ENCODE data around the gene SEPTIN8. TPM values are rescaled to one million over a fixed set of nuclear protein-coding genes. Genes with fewer than 3 reads are reported as not detected.

SEPTIN8 gene
- total and polyA plus RNA-seq, 2 donors (not counting 3 experiments of a cell fraction or from before 2014, with no cell fraction given): 56.6 to 82.1 TPM

DNA sequence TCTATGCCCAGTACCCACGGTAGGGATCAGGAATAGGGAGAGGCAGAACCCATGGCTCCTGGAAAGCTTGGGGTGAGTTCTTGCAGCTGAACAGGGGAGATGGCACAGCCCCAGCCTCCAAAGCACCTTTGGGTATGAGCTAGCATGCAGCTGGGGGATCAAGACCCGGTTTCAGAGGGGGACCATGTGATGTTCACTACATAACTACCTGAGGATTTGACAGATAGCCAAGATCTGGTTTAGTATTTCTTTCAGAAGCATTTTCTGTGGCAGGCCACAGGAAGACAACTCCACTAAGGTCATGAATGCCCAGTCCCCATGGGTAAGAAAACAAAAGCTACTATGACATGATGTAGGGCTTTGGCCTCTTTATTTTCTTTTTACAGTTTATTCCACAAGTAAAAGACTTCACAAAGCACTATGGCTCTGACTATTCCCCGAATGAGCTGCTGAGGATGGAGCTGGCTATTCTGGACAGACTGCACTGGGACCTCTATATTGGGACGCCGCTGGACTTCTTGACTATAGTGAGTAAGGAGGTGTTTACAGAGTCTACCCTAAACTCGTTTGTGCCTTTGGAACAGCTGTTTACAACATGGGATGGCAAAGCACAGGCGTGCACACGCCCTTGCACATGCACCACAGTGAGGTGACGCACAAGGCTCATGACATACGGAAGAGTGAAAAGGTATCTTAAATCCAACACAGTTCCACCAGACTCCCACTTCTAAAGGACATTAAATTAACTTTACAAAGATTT, 26.4 kb downstream of the SEPTIN8 start:
- ChIA-PET POLR2A (no interaction called here), CTCF (interaction anchor here (0.6 to 5.5 kb wide), 7 partner anchors 11 to 363 kb away, joined by 3 to 48 read pairs (median 3); partner anchors contain the start of gene SOWAHA)

More for the DNA sequence above, 26.4 kb downstream of the SEPTIN8 start:
- H3K4me2 ChIP-seq (ENCODE audit: insufficient read depth, low read length): no peak overlapping the region
- H3K79me2 ChIP-seq (ENCODE audit: control insufficient read depth, insufficient read depth, low read length): no peaks in the 10 kb centered on the region
- DNase-seq (ENCODE audit: low read depth, low spot score): no peak
- BruUV-seq (replicated peaks): no TSS peak
- dilution Hi-C loops (cut with MboI; ENCODE audit: extremely low pct_ligation_motif_present, low sequenced_read_pairs): no loop called here
- no peak overlapping the region for H3K9ac ChIP-seq (replicated peaks; ENCODE audit: extremely low read depth, insufficient read depth, low read length)
- H3K36me3 ChIP-seq (ENCODE audit: control insufficient read depth in 2 of 2, extremely low read depth in 1 of 2, insufficient read depth in 2 of 2, low read length in 2 of 2): no peaks in the 10 kb centered on the region
- H2AFZ ChIP-seq (ENCODE audit: low read depth, low read length): no peak overlapping the region
- H3K9me3 ChIP-seq (replicated peaks; ENCODE audit: control insufficient read depth, insufficient read depth, low read length): no peaks in the 10 kb centered on the region
- no peaks in the 10 kb centered on the region for H4K20me1 ChIP-seq (replicated peaks; ENCODE audit: control insufficient read depth, extremely low read depth, insufficient read depth, low read length)
- FAIRE-seq: no peak
- no peak for TF ChIP-seq CTCF (IDR thresholded peaks at IDR 0.05; ENCODE audit: extremely low read depth in 1 of 2, insufficient read depth in 1 of 2, low read depth in 1 of 2, low read length in 2 of 2)
- no peak for TF ChIP-seq POLR2A (IDR thresholded peaks at IDR 0.05; ENCODE audit: low read depth, low read length)
- no peak for TF ChIP-seq POLR2AphosphoS5 (IDR thresholded peaks at IDR 0.05; ENCODE audit: insufficient read depth, low read depth, low read length)
- no peak for TF ChIP-seq JUN (IDR thresholded peaks at IDR 0.05; ENCODE audit: borderline replicate concordance, insufficient read depth, insufficient read length, low read depth)
- no peak for TF ChIP-seq EZH2 (IDR thresholded peaks at IDR 0.05; ENCODE audit: borderline replicate concordance, low read depth, low read length, severe bottlenecking)
- TF ChIP-seq GATA2 (IDR thresholded peaks at IDR 0.05; ENCODE audit: insufficient read depth, insufficient read length, low read depth, low read length): no peak
- TF ChIP-seq MAX (IDR thresholded peaks at IDR 0.05; ENCODE audit: insufficient read depth, insufficient read length): no peak
- TF ChIP-seq FOS (IDR thresholded peaks at IDR 0.05; ENCODE audit: borderline replicate concordance, insufficient read depth, low read length): no peak
- no peak for TF ChIP-seq MYC (IDR thresholded peaks at IDR 0.05; ENCODE audit: low read depth, low read length)
- H3K4me3 ChIP-seq (replicated peaks in 1 of 3; ENCODE audit: insufficient read depth in 1 of 3, low read depth in 1 of 3, low read length in 3 of 3): no peak overlapping the region
- no peaks in the 10 kb centered on the region for H3K9me1 ChIP-seq (replicated peaks; ENCODE audit: control insufficient read depth, extremely low read depth, insufficient read depth, low read length)
- peaks cover 5% of the 10 kb centered on the region for H3K4me1 ChIP-seq (ENCODE audit: control insufficient read depth, extremely low read depth, insufficient read depth, low read length)
- no peak overlapping the region for H3K27ac ChIP-seq (ENCODE audit: insufficient read depth, low read depth, low read length)
- intact Hi-C loops (cut with micrococcal nuclease): no loop called here
- peaks cover 0 to 2% of the 10 kb centered on the region in 2 experiments for H3K27me3 ChIP-seq (ENCODE audit: control insufficient read depth in 2 of 2, insufficient read depth in 2 of 2, low read length in 2 of 2)

Data from endothelial cell of umbilical vein (primary cell).